ENCODE results near the gene CARS1.

Gene CARS1

DNA sequence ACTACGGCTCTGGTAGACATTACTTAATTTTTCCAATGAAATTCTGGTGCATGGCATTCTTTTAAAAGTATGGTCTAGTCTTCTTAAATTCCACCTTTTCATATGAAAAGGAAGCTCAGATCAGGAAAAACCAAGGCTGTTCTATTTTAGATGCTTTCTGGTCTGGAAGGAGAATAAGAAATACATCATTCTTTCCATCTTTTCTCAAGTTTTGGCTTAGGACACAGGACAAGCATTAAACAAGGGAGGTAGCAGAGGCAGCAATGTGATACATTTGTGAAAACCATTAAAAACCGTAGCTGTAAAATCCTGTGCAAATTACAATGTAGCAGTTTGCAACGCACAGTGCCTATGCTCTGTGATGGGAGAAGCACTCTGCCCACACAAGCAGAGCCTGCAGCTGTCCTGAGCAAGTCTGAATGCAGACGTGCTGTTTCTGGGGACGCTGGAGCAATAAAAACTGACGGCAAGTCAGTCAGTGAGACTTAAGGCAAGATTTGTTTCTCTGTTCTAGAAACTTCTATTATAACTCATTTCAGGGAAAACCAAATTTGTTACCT, 88.8 kb downstream of the CARS1 start:
- no peak for DNase-seq (ENCODE audit: low read depth)
- no peak overlapping the region for H3K4me3 ChIP-seq (ENCODE audit: low read length)
- TF ChIP-seq CTCF (IDR thresholded peaks at IDR 0.05; ENCODE audit: insufficient read depth, low read depth, low read length, missing control alignments), result no peak

DNA sequence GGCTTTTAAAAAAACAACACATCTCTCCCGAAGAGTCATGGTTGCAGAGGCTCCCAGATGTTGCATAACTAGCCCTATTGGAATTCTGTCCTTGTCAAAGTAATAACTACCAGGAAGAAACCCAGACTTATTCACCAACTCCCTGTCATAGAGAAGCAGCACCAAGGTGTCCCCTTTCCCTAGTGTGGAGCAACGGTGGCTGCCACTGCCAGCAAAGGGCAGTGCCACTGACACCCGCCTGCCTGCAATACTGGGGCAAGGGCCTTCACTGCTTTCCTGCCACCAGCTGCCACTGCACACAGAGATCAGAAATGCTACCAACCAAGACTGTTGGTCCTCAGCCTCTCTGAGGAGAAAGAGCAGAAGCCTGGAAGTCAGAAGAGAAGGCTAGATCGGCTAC, 92.4 kb downstream of the CARS1 start:
- DNase-seq (ENCODE audit: low read depth), result no peak
- no peak overlapping the region for H3K4me3 ChIP-seq (ENCODE audit: low read length)
- TF ChIP-seq CTCF (IDR thresholded peaks at IDR 0.05; ENCODE audit: insufficient read depth, low read depth, low read length, missing control alignments), result no peak

DNA sequence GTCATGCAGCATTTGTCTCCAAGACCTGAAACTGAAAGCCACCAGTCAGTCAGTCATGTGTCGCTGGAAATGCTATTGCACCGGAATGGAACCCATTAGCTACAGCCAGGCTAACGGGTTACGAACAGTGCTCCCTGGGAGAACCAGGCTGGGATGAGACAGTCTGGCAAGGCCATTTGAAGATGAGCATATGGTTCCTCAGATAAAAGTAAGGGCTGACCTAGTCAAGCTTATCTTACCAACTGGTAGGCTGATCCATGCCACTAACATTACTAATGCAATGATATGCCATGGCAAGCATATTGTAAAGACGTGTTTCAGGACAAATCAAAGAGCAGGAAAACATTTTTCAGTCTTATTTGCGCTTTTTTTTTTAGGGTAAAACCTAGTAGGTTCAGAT, 93.5 kb downstream of the CARS1 start:
- DNase-seq (ENCODE audit: low read depth), result no peak
- no peak for TF ChIP-seq CTCF (IDR thresholded peaks at IDR 0.05; ENCODE audit: insufficient read depth, low read depth, low read length, missing control alignments)
- no peak overlapping the region for H3K4me3 ChIP-seq (ENCODE audit: low read length)

DNA sequence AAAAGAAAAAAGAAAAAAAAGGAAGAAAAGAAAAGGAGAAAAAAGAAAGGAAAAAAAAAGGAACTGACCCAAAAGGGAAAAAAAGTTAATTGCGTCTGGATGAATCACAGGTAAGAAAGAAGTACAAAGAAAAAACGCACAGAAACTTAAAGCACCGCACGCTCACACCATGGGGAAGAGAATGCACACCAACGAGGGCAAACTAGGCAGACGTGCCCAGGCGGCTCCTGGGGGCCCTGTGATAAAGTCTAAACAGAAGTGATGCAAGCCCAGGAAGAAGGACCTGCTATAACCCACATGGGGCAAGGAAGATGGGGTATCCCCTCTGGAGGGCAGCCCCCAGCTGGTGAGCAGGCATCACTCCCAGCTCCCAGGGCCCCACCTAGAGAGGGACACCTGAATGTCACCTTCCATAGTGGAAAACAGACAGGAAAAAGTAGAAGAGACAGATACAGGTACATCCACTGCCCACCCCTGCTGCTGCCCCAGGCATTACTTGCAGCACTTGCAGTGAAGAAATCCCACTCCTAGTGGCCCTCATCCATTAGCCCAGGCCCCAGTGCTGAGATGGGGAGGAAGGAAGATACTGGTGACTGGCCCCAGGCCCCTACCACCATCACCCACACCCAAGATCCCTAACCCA, 94.0 kb downstream of the CARS1 start:
- H3K4me3 ChIP-seq (ENCODE audit: low read length), result no peak overlapping the region
- TF ChIP-seq CTCF (IDR thresholded peaks at IDR 0.05; ENCODE audit: insufficient read depth, low read depth, low read length, missing control alignments), result no peak
- DNase-seq (ENCODE audit: low read depth), result peak; percentile 79

- DNase-seq (ENCODE audit: low read depth), result no peak
- no peak overlapping the region for H3K4me3 ChIP-seq (ENCODE audit: low read length)
- TF ChIP-seq CTCF (IDR thresholded peaks at IDR 0.05; ENCODE audit: insufficient read depth, low read depth, low read length, missing control alignments), result no peak
Observed at GRCh38 chr11:2961080-2961479, 96.1 kb downstream of the CARS1 start.

DNA sequence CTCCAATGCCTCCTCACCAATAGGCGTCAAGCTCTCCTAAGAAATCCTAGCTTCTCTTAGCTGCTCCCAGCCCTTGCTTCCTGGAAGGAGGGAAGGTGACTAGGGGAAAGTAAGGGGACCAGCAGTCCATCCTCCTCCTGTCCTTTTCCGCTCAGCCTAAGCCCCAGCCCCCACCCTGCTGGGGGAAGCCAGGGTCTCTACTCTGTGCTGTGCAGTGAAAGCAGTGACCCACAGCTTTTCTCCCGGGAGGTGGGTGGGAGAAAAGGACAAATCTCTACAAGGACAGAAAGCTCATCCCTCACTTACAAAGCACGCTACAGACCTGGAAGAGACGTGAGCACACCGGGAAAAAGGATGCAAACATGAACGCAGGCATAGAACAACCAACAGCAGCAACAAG, 97.1 kb downstream of the CARS1 start:
- no peak overlapping the region for H3K4me3 ChIP-seq (ENCODE audit: low read length)
- TF ChIP-seq CTCF (IDR thresholded peaks at IDR 0.05; ENCODE audit: insufficient read depth, low read depth, low read length, missing control alignments), result no peak
- DNase-seq (ENCODE audit: low read depth), result no peak

- no peak for TF ChIP-seq CTCF (IDR thresholded peaks at IDR 0.05; ENCODE audit: insufficient read depth, low read depth, low read length, missing control alignments)
- no peak overlapping the region for H3K4me3 ChIP-seq (ENCODE audit: low read length)
- no peak for DNase-seq (ENCODE audit: low read depth)
Observed at GRCh38 chr11:2958251-2958650, 99.0 kb downstream of the CARS1 start.

Measured in epithelial cell of esophagus (primary cell).